ENCODE data around the gene MAP3K21.

DNA sequence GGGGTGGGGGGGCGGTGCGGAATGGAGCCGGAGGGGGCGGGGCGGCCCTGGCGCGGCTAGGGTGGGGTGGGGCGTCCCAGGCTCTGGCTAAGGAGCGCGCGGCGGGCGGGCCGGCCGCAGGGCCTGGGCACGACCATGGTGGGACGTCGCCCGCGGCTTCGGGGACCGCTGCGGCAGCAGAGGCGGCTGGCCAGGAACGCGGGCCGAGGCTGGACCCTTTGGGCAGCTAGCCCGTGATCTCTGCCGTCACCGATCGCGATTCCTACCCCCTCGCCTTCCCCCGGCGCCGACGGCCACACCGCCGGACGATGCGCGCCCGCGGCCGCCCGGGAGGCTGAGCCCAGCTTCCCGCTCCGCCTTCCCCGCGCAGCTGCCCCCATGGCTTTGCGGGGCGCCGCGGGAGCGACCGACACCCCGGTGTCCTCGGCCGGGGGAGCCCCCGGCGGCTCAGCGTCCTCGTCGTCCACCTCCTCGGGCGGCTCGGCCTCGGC is at the start of gene MAP3K21:
- TF ChIP-seq EZH2 (optimal IDR thresholded peaks at IDR 0.05; ENCODE audit: low read depth, low read length) (no peak), EZH2phosphoT487 (IDR thresholded peaks at IDR 0.05; ENCODE audit: low read length) (no peak)
- TF ChIP-seq, protein P1, sequence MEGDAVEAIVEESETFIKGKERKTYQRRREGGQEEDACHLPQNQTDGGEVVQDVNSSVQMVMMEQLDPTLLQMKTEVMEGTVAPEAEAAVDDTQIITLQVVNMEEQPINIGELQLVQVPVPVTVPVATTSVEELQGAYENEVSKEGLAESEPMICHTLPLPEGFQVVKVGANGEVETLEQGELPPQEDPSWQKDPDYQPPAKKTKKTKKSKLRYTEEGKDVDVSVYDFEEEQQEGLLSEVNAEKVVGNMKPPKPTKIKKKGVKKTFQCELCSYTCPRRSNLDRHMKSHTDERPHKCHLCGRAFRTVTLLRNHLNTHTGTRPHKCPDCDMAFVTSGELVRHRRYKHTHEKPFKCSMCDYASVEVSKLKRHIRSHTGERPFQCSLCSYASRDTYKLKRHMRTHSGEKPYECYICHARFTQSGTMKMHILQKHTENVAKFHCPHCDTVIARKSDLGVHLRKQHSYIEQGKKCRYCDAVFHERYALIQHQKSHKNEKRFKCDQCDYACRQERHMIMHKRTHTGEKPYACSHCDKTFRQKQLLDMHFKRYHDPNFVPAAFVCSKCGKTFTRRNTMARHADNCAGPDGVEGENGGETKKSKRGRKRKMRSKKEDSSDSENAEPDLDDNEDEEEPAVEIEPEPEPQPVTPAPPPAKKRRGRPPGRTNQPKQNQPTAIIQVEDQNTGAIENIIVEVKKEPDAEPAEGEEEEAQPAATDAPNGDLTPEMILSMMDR (IDR thresholded peaks at IDR 0.05; ENCODE audit: low read length) = no peak
